PFSK-1 (cell line): Measurements from ENCODE around the gene COX18.

Experiments used
- FOXP2 ChIP-seq: optimal IDR thresholded peaks from 2 replicates; pipeline ENCODE3; 2011; ENCODE audit warnings: borderline replicate concordance, control low read depth, inconsistent platforms; ENCODE audit not compliant: insufficient read depth; ENCODE audit errors: extremely low read length, extremely low read depth
- POLR2AphosphoS5 ChIP-seq: IDR thresholded peaks from 2 replicates; pipeline ENCODE4 v1.6.1; 2012; ENCODE audit warnings: low read depth, mild to moderate bottlenecking, control low read depth, low read length, moderate library complexity
- SIN3A ChIP-seq: IDR thresholded peaks from 2 replicates; pipeline ENCODE4 v1.6.1; 2012; ENCODE audit warnings: mild to moderate bottlenecking, low read length, moderate library complexity, borderline replicate concordance; ENCODE audit not compliant: insufficient read depth
- TAF1 ChIP-seq: IDR thresholded peaks from 2 replicates; pipeline ENCODE4 v1.6.1; 2012; ENCODE audit warnings: low read length, control low read depth, borderline replicate concordance; ENCODE audit not compliant: insufficient read depth
- TF ChIP-seq, protein P1 (sequence below), 2 experiments: IDR thresholded peaks; 2 replicates each; pipeline versions ENCODE4 v1.6.1 to v1.8.0; 2011 to 2012; ENCODE audit warnings: low read depth in 2 of 2, low read length in 2 of 2, control low read depth in 1 of 2, inconsistent platforms in 1 of 2, mild to moderate bottlenecking in 1 of 2, moderate library complexity in 1 of 2; ENCODE audit not compliant: insufficient read depth in 1 of 2

DNA sequence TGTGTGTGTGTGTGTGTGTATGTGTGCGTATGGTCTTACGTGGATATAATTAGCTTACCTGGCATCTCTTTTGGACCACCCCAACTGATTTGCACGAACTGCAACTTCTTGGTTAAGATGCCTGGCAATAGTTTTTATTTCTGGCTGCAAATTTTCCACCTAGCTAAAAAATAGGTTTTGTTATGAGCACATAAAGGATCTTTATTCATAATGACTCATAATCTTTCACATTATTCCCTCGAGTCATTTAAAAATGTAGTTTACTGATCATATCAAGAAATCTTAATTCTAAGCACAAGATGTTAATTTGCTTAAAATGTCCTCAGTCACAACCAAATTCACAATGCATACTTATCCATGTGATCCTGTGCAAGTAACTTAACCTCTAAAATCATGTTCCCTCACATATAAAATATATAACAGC, 1.5 kb downstream of the COX18 start:
- no peak for TF ChIP-seq SIN3A
- TF ChIP-seq, protein P1, sequence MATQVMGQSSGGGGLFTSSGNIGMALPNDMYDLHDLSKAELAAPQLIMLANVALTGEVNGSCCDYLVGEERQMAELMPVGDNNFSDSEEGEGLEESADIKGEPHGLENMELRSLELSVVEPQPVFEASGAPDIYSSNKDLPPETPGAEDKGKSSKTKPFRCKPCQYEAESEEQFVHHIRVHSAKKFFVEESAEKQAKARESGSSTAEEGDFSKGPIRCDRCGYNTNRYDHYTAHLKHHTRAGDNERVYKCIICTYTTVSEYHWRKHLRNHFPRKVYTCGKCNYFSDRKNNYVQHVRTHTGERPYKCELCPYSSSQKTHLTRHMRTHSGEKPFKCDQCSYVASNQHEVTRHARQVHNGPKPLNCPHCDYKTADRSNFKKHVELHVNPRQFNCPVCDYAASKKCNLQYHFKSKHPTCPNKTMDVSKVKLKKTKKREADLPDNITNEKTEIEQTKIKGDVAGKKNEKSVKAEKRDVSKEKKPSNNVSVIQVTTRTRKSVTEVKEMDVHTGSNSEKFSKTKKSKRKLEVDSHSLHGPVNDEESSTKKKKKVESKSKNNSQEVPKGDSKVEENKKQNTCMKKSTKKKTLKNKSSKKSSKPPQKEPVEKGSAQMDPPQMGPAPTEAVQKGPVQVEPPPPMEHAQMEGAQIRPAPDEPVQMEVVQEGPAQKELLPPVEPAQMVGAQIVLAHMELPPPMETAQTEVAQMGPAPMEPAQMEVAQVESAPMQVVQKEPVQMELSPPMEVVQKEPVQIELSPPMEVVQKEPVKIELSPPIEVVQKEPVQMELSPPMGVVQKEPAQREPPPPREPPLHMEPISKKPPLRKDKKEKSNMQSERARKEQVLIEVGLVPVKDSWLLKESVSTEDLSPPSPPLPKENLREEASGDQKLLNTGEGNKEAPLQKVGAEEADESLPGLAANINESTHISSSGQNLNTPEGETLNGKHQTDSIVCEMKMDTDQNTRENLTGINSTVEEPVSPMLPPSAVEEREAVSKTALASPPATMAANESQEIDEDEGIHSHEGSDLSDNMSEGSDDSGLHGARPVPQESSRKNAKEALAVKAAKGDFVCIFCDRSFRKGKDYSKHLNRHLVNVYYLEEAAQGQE (IDR thresholded peaks at IDR 0.05; ENCODE audit: insufficient read depth in 1 of 2, low read depth in 2 of 2, low read length in 2 of 2) = no peak
- TF ChIP-seq POLR2AphosphoS5 = no peak
- no peak for TF ChIP-seq TAF1
- no peak for TF ChIP-seq FOXP2
